ENCODE measurements around the gene MT1H.

DNA sequence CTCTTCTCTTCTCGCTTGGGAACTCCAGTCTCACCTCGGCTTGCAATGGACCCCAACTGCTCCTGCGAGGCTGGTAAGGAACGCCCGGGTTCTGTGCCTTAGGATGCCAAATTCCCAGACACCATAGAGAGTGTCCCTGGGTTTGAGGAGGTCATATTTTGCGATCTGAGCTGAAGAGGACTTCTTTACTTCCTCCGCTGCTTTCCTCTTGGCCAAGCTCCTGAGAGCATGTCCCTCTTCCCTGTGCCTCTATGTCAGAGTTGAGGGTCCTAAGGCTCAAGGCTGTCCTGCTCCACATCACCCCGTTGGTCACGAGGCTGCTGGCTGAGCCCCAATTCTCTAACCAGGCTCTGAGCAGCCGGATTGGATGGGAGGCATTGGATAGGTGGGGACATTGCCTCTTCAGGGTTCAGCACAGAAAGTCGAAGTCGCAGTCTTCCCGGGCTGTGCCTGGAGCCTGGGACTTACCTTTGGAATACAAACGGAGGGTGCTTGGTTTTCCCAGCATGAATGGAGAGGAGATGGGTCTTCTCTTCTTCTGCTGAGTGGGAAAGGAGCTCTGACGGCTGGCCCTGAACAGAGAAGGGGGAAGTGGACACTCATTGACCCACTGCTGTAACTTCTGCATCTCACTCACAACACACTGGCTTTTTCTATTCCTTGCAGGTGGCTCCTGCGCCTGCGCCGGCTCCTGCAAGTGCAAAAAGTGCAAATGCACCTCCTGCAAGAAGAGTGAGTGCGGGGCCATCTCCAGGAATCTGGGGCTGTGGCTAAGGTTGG, 416 bp downstream of the MT1H start:
- TF ChIP-seq, protein P1, sequence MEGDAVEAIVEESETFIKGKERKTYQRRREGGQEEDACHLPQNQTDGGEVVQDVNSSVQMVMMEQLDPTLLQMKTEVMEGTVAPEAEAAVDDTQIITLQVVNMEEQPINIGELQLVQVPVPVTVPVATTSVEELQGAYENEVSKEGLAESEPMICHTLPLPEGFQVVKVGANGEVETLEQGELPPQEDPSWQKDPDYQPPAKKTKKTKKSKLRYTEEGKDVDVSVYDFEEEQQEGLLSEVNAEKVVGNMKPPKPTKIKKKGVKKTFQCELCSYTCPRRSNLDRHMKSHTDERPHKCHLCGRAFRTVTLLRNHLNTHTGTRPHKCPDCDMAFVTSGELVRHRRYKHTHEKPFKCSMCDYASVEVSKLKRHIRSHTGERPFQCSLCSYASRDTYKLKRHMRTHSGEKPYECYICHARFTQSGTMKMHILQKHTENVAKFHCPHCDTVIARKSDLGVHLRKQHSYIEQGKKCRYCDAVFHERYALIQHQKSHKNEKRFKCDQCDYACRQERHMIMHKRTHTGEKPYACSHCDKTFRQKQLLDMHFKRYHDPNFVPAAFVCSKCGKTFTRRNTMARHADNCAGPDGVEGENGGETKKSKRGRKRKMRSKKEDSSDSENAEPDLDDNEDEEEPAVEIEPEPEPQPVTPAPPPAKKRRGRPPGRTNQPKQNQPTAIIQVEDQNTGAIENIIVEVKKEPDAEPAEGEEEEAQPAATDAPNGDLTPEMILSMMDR (IDR thresholded peaks at IDR 0.05; ENCODE audit: low read length): no peak
- TF ChIP-seq EZH2 (optimal IDR thresholded peaks at IDR 0.05; ENCODE audit: low read depth, low read length) (no peak), EZH2phosphoT487 (IDR thresholded peaks at IDR 0.05; ENCODE audit: low read length) (no peak)
